ENCODE results near the gene PLAAT4.

Gene PLAAT4

GRCh38 chr11:63536669-63537292 lies at the start of gene PLAAT4:
TSS of gene PLAAT4 (plus strand) at chr11:63536808. CDS start at chr11:63536869, 61 bp downstream.
- in situ Hi-C loops (cut with MboI; ENCODE audit: low sequenced_read_pairs), result no loop called here

- in situ Hi-C loops (cut with MboI; ENCODE audit: low sequenced_read_pairs), result no loop called here
Measured at GRCh38 chr11:63488789-63489188, 47.8 kb upstream of the PLAAT4 start.

- in situ Hi-C loops (cut with MboI; ENCODE audit: low sequenced_read_pairs), result no loop called here
Measured at GRCh38 chr11:63489879-63490278, 46.7 kb upstream of the PLAAT4 start.

GRCh38 chr11:63490551-63491239 lies 45.9 kb upstream of the PLAAT4 start, which contains the start of gene PLAAT5:
TSS of gene PLAAT5 (minus strand) at chr11:63491167. CDS start at chr11:63491034, 133 bp downstream.
- in situ Hi-C loops (cut with MboI; ENCODE audit: low sequenced_read_pairs), result no loop called here

- in situ Hi-C loops (cut with MboI; ENCODE audit: low sequenced_read_pairs), result no loop called here
Measured at GRCh38 chr11:63491240-63491587, 45.4 kb upstream of the PLAAT4 start.

- in situ Hi-C loops (cut with MboI; ENCODE audit: low sequenced_read_pairs), result no loop called here
Measured at GRCh38 chr11:63491636-63492372, 44.8 kb upstream of the PLAAT4 start.

GRCh38 chr11:63492441-63492840 lies 44.2 kb upstream of the PLAAT4 start:
- in situ Hi-C loops (cut with MboI; ENCODE audit: low sequenced_read_pairs), result no loop called here

- in situ Hi-C loops (cut with MboI; ENCODE audit: low sequenced_read_pairs), result no loop called here
Measured at GRCh38 chr11:63493127-63493526, 43.5 kb upstream of the PLAAT4 start.

GRCh38 chr11:63494975-63495374 lies 41.6 kb upstream of the PLAAT4 start:
- in situ Hi-C loops (cut with MboI; ENCODE audit: low sequenced_read_pairs), result no loop called here

- in situ Hi-C loops (cut with MboI; ENCODE audit: low sequenced_read_pairs), result no loop called here
Measured at GRCh38 chr11:63499874-63500273, 36.7 kb upstream of the PLAAT4 start.

- in situ Hi-C loops (cut with MboI; ENCODE audit: low sequenced_read_pairs), result no loop called here
Measured at GRCh38 chr11:63501236-63501635, 35.4 kb upstream of the PLAAT4 start.

GRCh38 chr11:63502252-63502820 lies 34.3 kb upstream of the PLAAT4 start:
- in situ Hi-C loops (cut with MboI; ENCODE audit: low sequenced_read_pairs), result no loop called here

GRCh38 chr11:63503492-63503891 lies 33.1 kb upstream of the PLAAT4 start:
- in situ Hi-C loops (cut with MboI; ENCODE audit: low sequenced_read_pairs), result no loop called here

GRCh38 chr11:63504054-63504453 lies 32.6 kb upstream of the PLAAT4 start:
- in situ Hi-C loops (cut with MboI; ENCODE audit: low sequenced_read_pairs), result no loop called here

- in situ Hi-C loops (cut with MboI; ENCODE audit: low sequenced_read_pairs), result no loop called here
Measured at GRCh38 chr11:63504933-63505586, 31.5 kb upstream of the PLAAT4 start.

- in situ Hi-C loops (cut with MboI; ENCODE audit: low sequenced_read_pairs), result no loop called here
Measured at GRCh38 chr11:63505857-63506528, 30.6 kb upstream of the PLAAT4 start, which contains the start of gene LGALS12. TSS of gene LGALS12 (plus strand) at chr11:63506084. CDS start at chr11:63506459, 375 bp downstream.

GRCh38 chr11:63506876-63507275 lies 29.7 kb upstream of the PLAAT4 start:
- in situ Hi-C loops (cut with MboI; ENCODE audit: low sequenced_read_pairs), result no loop called here

- in situ Hi-C loops (cut with MboI; ENCODE audit: low sequenced_read_pairs), result no loop called here
Measured at GRCh38 chr11:63507511-63507910, 29.1 kb upstream of the PLAAT4 start.

GRCh38 chr11:63508009-63508408 lies 28.6 kb upstream of the PLAAT4 start:
- in situ Hi-C loops (cut with MboI; ENCODE audit: low sequenced_read_pairs), result no loop called here

- in situ Hi-C loops (cut with MboI; ENCODE audit: low sequenced_read_pairs), result no loop called here
Measured at GRCh38 chr11:63508745-63509144, 27.9 kb upstream of the PLAAT4 start.
